GM12891 (cell line): ENCODE results near the gene SERPINA4.

ENCODE experiments used
- PAX5 ChIP-seq: IDR thresholded peaks from 2 replicates; pipeline ENCODE4 v1.6.1; 2011; ENCODE audit warnings: low read length, moderate library complexity, mild to moderate bottlenecking; ENCODE audit not compliant: insufficient read depth, severe bottlenecking
- POLR2A ChIP-seq: IDR thresholded peaks from 2 replicates; pipeline ENCODE4 v1.6.1; 2011; ENCODE audit warnings: low read depth, low read length, control low read depth
- POLR2AphosphoS5 ChIP-seq: IDR thresholded peaks from 2 replicates; pipeline ENCODE4 v1.6.1; 2011; ENCODE audit warnings: low read depth, low read length, control low read depth
- SPI1 ChIP-seq: IDR thresholded peaks from 2 replicates; pipeline ENCODE4 v1.6.1; 2011; ENCODE audit warnings: low read depth, low read length, control low read depth
- TAF1 ChIP-seq: IDR thresholded peaks from 2 replicates; pipeline ENCODE4 v1.6.1; 2011; ENCODE audit warnings: low read depth, low read length, control low read depth

- TF ChIP-seq POLR2A (no peak), POLR2AphosphoS5 (no peak), PAX5 (no peak), TAF1 (no peak), SPI1 (no peak)
These were observed 22.1 kb upstream of the SERPINA4 start for GRCh38 chr14:94539181-94539580.
